Stimulated activated CD8-positive, alpha-beta memory T cell treated with anti-CD3 and anti-CD28 coated beads, Interleukin-15, amount 100 ng/mL, for 1 hour (primary cell): ENCODE results near the gene SLC38A9.
"Not testable (repeated sequence)": the region's sequence is repeated elsewhere in the genome, so short reads cannot be mapped to it uniquely, and the experiment has no call there.

Source experiments
- DNase-seq: peaks from one replicate; pipeline ENCODE4 v3.0.0-alpha.2; 2020; ENCODE audit warnings: low read depth

Gene SLC38A9

GRCh38 chr5:55609413-55609812 is 102.7 kb downstream of the SLC38A9 start:
- DNase-seq, result no peak

- DNase-seq, result no peak
Measured at GRCh38 chr5:55608595-55609349, 103.4 kb downstream of the SLC38A9 start.

GRCh38 chr5:55607309-55607708 is 104.8 kb downstream of the SLC38A9 start:
- DNase-seq, result not testable (repeated sequence)

- no peak for DNase-seq
Measured at GRCh38 chr5:55604611-55605067, 107.5 kb downstream of the SLC38A9 start.

GRCh38 chr5:55603922-55604321 is 108.2 kb downstream of the SLC38A9 start:
- no peak for DNase-seq

- no peak for DNase-seq
Measured at GRCh38 chr5:55601628-55602027, 110.5 kb downstream of the SLC38A9 start.

- DNase-seq, result no peak
Measured at GRCh38 chr5:55601204-55601618, 110.9 kb downstream of the SLC38A9 start.

GRCh38 chr5:55600497-55601203 is 111.5 kb downstream of the SLC38A9 start:
- DNase-seq, result no peak

GRCh38 chr5:55600086-55600485 is 112.0 kb downstream of the SLC38A9 start:
- no peak for DNase-seq

- no peak for DNase-seq
Measured at GRCh38 chr5:55599148-55600050, 112.7 kb downstream of the SLC38A9 start.

- no peak for DNase-seq
Measured at GRCh38 chr5:55597014-55597981, 114.8 kb downstream of the SLC38A9 start.

GRCh38 chr5:55594671-55595070 is 117.5 kb downstream of the SLC38A9 start:
- no peak for DNase-seq

- no peak for DNase-seq
Measured at GRCh38 chr5:55593115-55593472, 119.0 kb downstream of the SLC38A9 start.

- no peak for DNase-seq
Measured at GRCh38 chr5:55592388-55593114, 119.6 kb downstream of the SLC38A9 start.

- no peak for DNase-seq
Measured at GRCh38 chr5:55591686-55592085, 120.4 kb downstream of the SLC38A9 start.

- DNase-seq, result no peak
Measured at GRCh38 chr5:55585206-55585610, 126.9 kb downstream of the SLC38A9 start.

GRCh38 chr5:55584398-55585205 is 127.5 kb downstream of the SLC38A9 start:
- no peak for DNase-seq

- no peak for DNase-seq
Measured at GRCh38 chr5:55583578-55583977, 128.5 kb downstream of the SLC38A9 start.

- DNase-seq, result no peak
Measured at GRCh38 chr5:55582256-55582655, 129.9 kb downstream of the SLC38A9 start.

- DNase-seq, result no peak
Measured at GRCh38 chr5:55580042-55580441, 132.1 kb downstream of the SLC38A9 start.
